ENCODE results near the gene CNN2.

DNA sequence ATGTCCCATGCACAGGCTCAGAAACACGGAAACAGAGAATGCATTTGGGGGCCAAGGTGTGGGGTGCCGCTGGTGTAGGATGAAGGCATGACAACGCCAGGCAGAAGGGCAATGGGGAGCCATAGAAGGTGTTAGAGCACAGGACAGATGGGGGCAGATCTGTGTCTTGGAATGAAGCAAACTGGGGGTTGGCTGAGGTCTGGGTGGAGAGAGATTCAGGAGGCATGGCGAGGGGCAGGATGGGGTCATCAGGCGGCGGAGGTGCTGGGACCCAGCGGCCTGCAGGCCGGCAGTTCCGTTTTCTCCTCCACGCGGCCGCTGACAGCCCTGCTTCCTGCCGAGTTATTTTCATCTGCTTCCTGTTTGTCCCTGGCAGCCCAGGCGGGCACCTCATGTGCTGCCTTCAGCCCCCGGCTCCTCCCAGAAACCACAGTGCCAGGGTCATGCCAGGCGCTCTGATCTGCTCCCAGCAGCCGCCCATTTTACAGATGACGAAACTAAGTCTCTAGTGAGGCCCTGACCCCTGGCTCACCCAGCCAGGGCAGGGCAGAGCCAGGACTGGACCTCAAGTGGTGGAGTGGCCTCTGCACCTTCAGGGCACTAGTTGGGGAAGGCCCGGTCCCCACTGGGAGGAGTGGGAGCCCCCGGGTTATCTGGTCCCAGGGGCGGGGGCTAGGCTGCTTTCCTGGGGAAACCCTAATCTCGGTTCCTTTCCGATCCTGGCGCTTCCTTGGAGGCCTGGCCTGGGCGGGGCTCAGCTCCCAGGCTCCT lies 42.8 kb downstream of the CNN2 start:
- TF ChIP-seq CTCF (IDR thresholded peaks at IDR 0.05 in 2 of 3, conservative IDR thresholded peaks at IDR 0.05 in 1 of 3; ENCODE audit: insufficient read depth in 2 of 3, low read depth in 1 of 3, low read length in 3 of 3): no peak
- no peak for TF ChIP-seq ZNF3 (CRISPR knock-in tag; IDR thresholded peaks at IDR 0.05)
- TF ChIP-seq POLR2A (conservative IDR thresholded peaks at IDR 0.05): no peak
- no peak for TF ChIP-seq RFX5 (IDR thresholded peaks at IDR 0.05; ENCODE audit: low read depth, low read length)
- no peak for TF ChIP-seq CEBPB (tag; IDR thresholded peaks at IDR 0.05)
- TF ChIP-seq CREB1 (IDR thresholded peaks at IDR 0.05): no peak
- TF ChIP-seq CREB1 (CRISPR knock-in tag; IDR thresholded peaks at IDR 0.05): no peak
- no peak for TF ChIP-seq EGR1 (conservative IDR thresholded peaks at IDR 0.05)
- TF ChIP-seq, protein P1, sequence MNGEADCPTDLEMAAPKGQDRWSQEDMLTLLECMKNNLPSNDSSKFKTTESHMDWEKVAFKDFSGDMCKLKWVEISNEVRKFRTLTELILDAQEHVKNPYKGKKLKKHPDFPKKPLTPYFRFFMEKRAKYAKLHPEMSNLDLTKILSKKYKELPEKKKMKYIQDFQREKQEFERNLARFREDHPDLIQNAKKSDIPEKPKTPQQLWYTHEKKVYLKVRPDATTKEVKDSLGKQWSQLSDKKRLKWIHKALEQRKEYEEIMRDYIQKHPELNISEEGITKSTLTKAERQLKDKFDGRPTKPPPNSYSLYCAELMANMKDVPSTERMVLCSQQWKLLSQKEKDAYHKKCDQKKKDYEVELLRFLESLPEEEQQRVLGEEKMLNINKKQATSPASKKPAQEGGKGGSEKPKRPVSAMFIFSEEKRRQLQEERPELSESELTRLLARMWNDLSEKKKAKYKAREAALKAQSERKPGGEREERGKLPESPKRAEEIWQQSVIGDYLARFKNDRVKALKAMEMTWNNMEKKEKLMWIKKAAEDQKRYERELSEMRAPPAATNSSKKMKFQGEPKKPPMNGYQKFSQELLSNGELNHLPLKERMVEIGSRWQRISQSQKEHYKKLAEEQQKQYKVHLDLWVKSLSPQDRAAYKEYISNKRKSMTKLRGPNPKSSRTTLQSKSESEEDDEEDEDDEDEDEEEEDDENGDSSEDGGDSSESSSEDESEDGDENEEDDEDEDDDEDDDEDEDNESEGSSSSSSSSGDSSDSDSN (IDR thresholded peaks at IDR 0.05; ENCODE audit: borderline replicate concordance in 1 of 2, low read depth in 2 of 2, low read length in 2 of 2): no peak
- TF ChIP-seq SIN3A (IDR thresholded peaks at IDR 0.05; ENCODE audit: borderline replicate concordance in 2 of 2, control insufficient read depth in 1 of 2, low read depth in 2 of 2, low read length in 2 of 2): no peak
- TF ChIP-seq ZNF407 (IDR thresholded peaks at IDR 0.05; ENCODE audit: low read depth): no peak
